Suprapubic skin (tissue), 4 donors: Measurements from ENCODE around the gene TPD52L2. TPM values are rescaled to one million over a fixed set of nuclear protein-coding genes. Genes with fewer than 3 reads are reported as not detected.

Source experiments
- DNase-seq, 2 donors: peaks; one replicate each; pipeline ENCODE4 v3.0.0-alpha.2; 2019; ENCODE audit warnings: low spot score in 2 of 2
- H3K27ac ChIP-seq: fragments of 200-600 bp; sonication (generic); one replicate; pipeline ENCODE4 v1.5.1; 2019
- H3K27me3 ChIP-seq: fragments of 200-600 bp; sonication (generic); one replicate; pipeline ENCODE4 v1.5.1; 2019
- H3K36me3 ChIP-seq: fragments of 200-600 bp; sonication (generic); one replicate; pipeline ENCODE4 v1.5.1; 2019
- H3K4me1 ChIP-seq: fragments of 200-600 bp; sonication (generic); one replicate; pipeline ENCODE4 v1.5.1; 2019
- H3K4me3 ChIP-seq: fragments of 200-600 bp; sonication (generic); one replicate; pipeline ENCODE4 v1.5.1; 2019; ENCODE audit warnings: mild to moderate bottlenecking
- H3K9me3 ChIP-seq: fragments of 200-600 bp; sonication (generic); one replicate; pipeline ENCODE4 v1.5.1; 2019
- EP300 ChIP-seq: sonication (generic); formaldehyde crosslinking; IDR thresholded peaks from one replicate; pipeline ENCODE4 v1.6.1; 2017; ENCODE audit warnings: antibody characterized with exemption
- POLR2A ChIP-seq, 2 donors: fragments of 450-650 bp; IDR thresholded peaks; one replicate each; pipeline ENCODE4 v1.6.1; 2017; ENCODE audit warnings: antibody characterized with exemption in 2 of 2, mild to moderate bottlenecking in 2 of 2, moderate library complexity in 2 of 2
- POLR2AphosphoS5 ChIP-seq, 3 donors: sonication (generic); formaldehyde crosslinking; IDR thresholded peaks; one replicate each; pipeline ENCODE4 v1.6.1; 2017; ENCODE audit warnings: antibody characterized with exemption in 3 of 3
- WGBS: methylation state at CpG from one replicate; pipeline ENCODE4 v1.1.5; 2018; 5-methylcytosine and 5-hydroxymethylcytosine counted together
- total RNA-seq, 4 donors: library from RNA; depleted of rRNA; stranded (reverse); fragments of >200 nt; gene quantifications; one replicate each; pipeline ENCODE4 v1.1.0, GENCODE V29; 2016
- TF ChIP-seq, protein P1 (sequence below), 2 donors: fragments of 200-600 bp in 1 of 2; fragments of 450-650 bp in 1 of 2; sonication (generic) in 1 of 2; IDR thresholded peaks; one replicate each; pipeline ENCODE4 v1.5.1; 2016 to 2019; ENCODE audit warnings: antibody characterized with exemption in 2 of 2, mild to moderate bottlenecking in 1 of 2, moderate library complexity in 1 of 2

Gene TPD52L2
- total RNA-seq, 4 donors from 2014 or later = 66.5 to 87.4 (median 74.1) TPM

DNA sequence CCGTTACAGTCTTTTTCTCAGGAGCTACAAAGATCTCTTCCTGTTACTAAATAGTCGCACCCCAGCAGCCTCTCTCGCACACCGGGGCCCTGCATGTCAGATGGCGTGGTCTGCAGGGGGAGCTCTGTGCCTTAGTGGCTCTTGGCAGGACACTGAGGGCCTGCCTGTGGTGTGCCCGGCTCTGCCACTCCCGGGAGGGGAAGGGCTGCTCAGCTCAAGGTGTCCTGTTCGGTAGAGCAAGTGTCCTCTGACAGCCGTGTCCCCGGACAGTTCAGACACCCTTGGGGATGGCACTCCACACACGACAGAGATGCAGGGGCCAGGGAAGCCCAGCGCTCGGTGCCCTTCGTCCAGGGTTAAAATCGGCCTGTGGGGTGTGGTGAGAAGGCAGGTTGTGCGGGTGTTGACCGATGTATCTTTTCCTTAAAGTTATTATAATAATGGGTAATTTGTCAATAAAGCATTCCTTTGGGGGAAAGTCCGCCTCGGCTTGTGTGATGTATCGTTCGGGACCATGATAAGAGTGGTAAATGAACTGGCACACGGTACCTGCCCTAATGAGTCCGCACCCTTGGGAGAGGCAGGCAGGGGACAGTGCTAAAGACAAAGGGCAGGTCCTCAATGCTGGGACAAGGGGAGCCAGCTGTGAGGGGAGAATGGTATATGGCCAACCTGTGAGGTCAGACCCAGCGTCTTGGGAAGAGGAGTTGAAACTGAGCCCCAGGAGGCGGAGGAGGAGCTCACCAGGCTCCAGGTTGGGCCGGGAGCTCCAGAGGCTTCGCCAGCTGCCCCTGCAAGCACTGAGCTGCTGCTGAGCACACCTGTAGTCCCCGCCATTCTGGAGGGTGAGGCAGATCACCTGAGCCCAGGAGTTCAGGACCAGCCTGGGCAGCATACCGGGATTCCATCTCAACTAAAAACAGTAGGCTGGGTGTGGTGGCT is 26.3 kb downstream of the TPD52L2 start:
- Histone ChIP-seq H3K9me3 (no peaks in the 10 kb centered on the region), H3K36me3 (peaks cover 48% of the 10 kb centered on the region), H3K27ac (no peak overlapping the region), H3K4me1 (peaks cover 33% of the 10 kb centered on the region), H3K4me3 (no peak overlapping the region), H3K27me3 (no peaks in the 10 kb centered on the region)
- WGBS = 95% methylated on average over 23 of the region's 29 CpGs
- DNase-seq = no peak
- TF ChIP-seq EP300 (no peak), POLR2A (IDR thresholded peaks at IDR 0.05) (no peak), POLR2AphosphoS5 (IDR thresholded peaks at IDR 0.05) (no peak)
- TF ChIP-seq, protein P1, sequence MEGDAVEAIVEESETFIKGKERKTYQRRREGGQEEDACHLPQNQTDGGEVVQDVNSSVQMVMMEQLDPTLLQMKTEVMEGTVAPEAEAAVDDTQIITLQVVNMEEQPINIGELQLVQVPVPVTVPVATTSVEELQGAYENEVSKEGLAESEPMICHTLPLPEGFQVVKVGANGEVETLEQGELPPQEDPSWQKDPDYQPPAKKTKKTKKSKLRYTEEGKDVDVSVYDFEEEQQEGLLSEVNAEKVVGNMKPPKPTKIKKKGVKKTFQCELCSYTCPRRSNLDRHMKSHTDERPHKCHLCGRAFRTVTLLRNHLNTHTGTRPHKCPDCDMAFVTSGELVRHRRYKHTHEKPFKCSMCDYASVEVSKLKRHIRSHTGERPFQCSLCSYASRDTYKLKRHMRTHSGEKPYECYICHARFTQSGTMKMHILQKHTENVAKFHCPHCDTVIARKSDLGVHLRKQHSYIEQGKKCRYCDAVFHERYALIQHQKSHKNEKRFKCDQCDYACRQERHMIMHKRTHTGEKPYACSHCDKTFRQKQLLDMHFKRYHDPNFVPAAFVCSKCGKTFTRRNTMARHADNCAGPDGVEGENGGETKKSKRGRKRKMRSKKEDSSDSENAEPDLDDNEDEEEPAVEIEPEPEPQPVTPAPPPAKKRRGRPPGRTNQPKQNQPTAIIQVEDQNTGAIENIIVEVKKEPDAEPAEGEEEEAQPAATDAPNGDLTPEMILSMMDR (IDR thresholded peaks at IDR 0.05) = no peak

DNA sequence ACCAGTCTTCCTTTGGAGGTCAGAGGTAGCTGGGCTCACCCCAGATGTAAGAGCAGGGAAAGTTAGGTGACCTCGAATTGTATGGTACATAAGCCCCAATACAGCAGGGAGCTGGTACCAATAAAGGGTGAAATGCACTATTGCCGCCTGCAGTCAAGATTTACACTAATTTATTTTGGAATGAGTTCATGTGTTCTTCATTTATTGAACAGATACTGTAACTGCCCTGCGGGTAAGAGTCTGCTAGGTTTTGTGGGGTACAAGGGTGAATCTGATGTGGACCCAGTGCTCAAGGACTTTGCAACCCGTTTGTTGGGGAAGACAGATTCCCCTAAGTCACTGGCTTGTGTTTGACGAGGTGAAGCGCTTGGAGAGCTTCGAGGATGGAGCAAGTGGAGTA is 27.3 kb downstream of the TPD52L2 start:
- no peaks in the 10 kb centered on the region for H3K27me3 ChIP-seq
- 89% methylated on average over 7 of the region's 7 CpGs for WGBS
- peaks cover 38% of the 10 kb centered on the region for H3K36me3 ChIP-seq
- no peak for TF ChIP-seq POLR2AphosphoS5 (IDR thresholded peaks at IDR 0.05)
- TF ChIP-seq POLR2A (IDR thresholded peaks at IDR 0.05) = no peak
- H3K27ac ChIP-seq = no peak overlapping the region
- H3K9me3 ChIP-seq = no peaks in the 10 kb centered on the region
- H3K4me3 ChIP-seq = no peak overlapping the region
- peaks cover 44% of the 10 kb centered on the region for H3K4me1 ChIP-seq
- DNase-seq = no peak

DNA sequence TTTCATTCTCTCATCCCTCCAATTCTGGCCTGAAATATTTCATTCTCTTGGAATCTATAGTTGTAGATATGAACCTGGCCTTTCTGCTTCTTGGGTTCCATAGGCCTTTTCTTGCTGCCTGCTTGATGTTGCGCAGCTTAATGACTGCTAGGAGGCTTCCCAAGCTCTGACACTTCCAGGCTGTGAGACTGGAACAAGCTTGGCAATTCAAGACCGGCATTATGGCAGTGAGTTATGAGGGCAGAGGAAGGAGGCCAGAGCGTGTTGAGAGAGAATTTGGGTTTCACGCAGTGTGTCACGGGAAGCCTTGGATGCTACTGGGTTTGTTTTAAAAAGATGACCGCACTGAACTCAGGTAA is 28.9 kb downstream of the TPD52L2 start:
- peak overlapping the region; percentile 90 for H3K27ac ChIP-seq
- WGBS = 32% methylated on average over 6 of the region's 6 CpGs
- peak overlapping the region; percentile 71 for H3K4me3 ChIP-seq
- no peak for DNase-seq
- H3K4me1 ChIP-seq = peaks cover 48% of the 10 kb centered on the region
- H3K36me3 ChIP-seq = peaks cover 30% of the 10 kb centered on the region
- H3K27me3 ChIP-seq = no peaks in the 10 kb centered on the region
- H3K9me3 ChIP-seq = no peaks in the 10 kb centered on the region
- TF ChIP-seq, protein P1 (IDR thresholded peaks at IDR 0.05) = no peak
- TF ChIP-seq POLR2AphosphoS5 (IDR thresholded peaks at IDR 0.05) = no peak
- TF ChIP-seq POLR2A (IDR thresholded peaks at IDR 0.05) = no peak
- no peak for TF ChIP-seq EP300

DNA sequence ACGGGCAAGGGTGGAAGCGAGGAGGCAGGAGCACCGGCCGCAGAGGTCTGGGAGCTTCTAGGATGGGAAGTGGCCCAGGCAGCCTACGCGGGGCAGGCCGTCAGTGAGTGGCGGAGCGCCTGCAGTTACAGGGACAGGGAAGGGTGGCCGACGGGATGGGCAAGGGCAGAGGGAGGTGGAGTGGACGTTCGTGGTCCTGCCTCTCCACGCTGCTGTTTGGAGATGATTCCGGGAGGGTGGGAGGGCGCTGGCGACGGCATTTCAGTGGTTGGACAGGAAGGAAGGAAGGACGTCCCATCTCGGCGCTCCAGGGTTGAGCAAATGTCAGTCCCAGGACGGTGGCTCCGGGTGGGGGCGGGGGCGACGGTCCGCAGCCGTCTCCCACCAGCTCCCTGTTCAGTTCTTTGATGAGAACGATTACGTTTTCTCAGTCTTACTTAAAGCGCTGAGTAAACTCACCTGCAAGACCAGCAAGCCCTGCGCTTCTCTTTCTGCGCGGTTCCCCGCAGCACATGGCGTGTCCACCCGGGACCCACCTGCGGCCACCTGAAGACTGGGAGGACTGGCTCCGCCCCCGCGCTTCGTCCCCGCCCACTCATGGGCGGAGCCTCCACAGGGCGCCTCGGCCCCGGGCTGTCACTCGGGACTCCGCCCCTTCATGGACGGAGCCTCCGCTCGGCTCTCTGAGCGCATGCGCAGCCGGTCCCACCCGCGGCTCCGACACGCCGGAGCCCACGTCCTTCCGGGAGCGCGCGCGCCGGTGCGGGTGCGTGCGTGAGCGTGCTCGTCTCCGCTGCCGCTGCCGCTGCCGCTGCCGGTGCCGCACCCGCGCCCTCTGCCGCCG is 29.5 kb downstream of the TPD52L2 start, which contains the start of gene DNAJC5:
Gene DNAJC5 (plus strand): TSS at position 769 of the 844 bp plus-strand sequence. CDS start 33,220 bp downstream, outside the sequence.
- peaks cover 43% of the 10 kb centered on the region for H3K4me1 ChIP-seq

More for the DNA sequence above, 29.5 kb downstream of the TPD52L2 start, which contains the start of gene DNAJC5:
- H3K36me3 ChIP-seq = peaks cover 24% of the 10 kb centered on the region
- H3K4me3 ChIP-seq = peak within 1 kb of the TSS; percentile 71
- H3K27ac ChIP-seq = peak within 1 kb of the TSS; percentile 90
- peak; percentile 95 to 96 for DNase-seq
- WGBS = 3% methylated on average over 38 of the region's 82 CpGs
- no peaks in the 10 kb centered on the region for H3K27me3 ChIP-seq
- TF ChIP-seq EP300 (no peak), POLR2AphosphoS5 (IDR thresholded peaks at IDR 0.05) (peak in 1 of 3 donors; percentile 25), POLR2A (IDR thresholded peaks at IDR 0.05) (peak in 1 of 2 donors; percentile 14)
- TF ChIP-seq, protein P1 (IDR thresholded peaks at IDR 0.05) = no peak
- no peaks in the 10 kb centered on the region for H3K9me3 ChIP-seq
